Stimulated activated CD4-positive, alpha-beta T cell treated with anti-CD3 and anti-CD28 coated beads, Interleukin-15, amount 100 ng/mL, for 48 hours (primary cell): Measurements from ENCODE around the gene ABLIM1.

Experiments
- DNase-seq, 2 donors: peaks; one replicate each; pipeline ENCODE4 v3.0.0-alpha.2; 2020; ENCODE audit warnings: low read depth in 2 of 2

The ABLIM1 gene

GRCh38 chr10:114408968-114409444 is 249.1 kb downstream of the ABLIM1 start:
- DNase-seq: no peak

- DNase-seq: no peak
These were observed 249.7 kb downstream of the ABLIM1 start for GRCh38 chr10:114408112-114408967.

GRCh38 chr10:114406455-114406854 is 251.6 kb downstream of the ABLIM1 start:
- no peak for DNase-seq

- DNase-seq: no peak
These were observed 253.1 kb downstream of the ABLIM1 start for GRCh38 chr10:114405011-114405350.

- no peak for DNase-seq
These were observed 253.7 kb downstream of the ABLIM1 start, which contains the start of gene AFAP1L2 for GRCh38 chr10:114404171-114405010. TSS of gene AFAP1L2 (minus strand) at chr10:114404502. CDS start at chr10:114404455, 47 bp downstream.

GRCh38 chr10:114403541-114404161 is 254.4 kb downstream of the ABLIM1 start:
- no peak for DNase-seq

GRCh38 chr10:114402871-114403540 is 255.1 kb downstream of the ABLIM1 start:
- no peak for DNase-seq

- DNase-seq: no peak
These were observed 255.8 kb downstream of the ABLIM1 start for GRCh38 chr10:114402233-114402632.

- DNase-seq: no peak
These were observed 256.8 kb downstream of the ABLIM1 start for GRCh38 chr10:114401195-114401791.

- DNase-seq: no peak
These were observed 258.0 kb downstream of the ABLIM1 start for GRCh38 chr10:114400091-114400490.

- no peak for DNase-seq
These were observed 258.5 kb downstream of the ABLIM1 start for GRCh38 chr10:114399576-114399975.

GRCh38 chr10:114398587-114399331 is 259.3 kb downstream of the ABLIM1 start:
- no peak for DNase-seq

- DNase-seq: no peak
These were observed 260.4 kb downstream of the ABLIM1 start for GRCh38 chr10:114397651-114398145.

- no peak for DNase-seq
These were observed 261.6 kb downstream of the ABLIM1 start for GRCh38 chr10:114396464-114396863.

- no peak for DNase-seq
These were observed 262.6 kb downstream of the ABLIM1 start for GRCh38 chr10:114395366-114396022.

- no peak for DNase-seq
These were observed 263.5 kb downstream of the ABLIM1 start for GRCh38 chr10:114394531-114394930.

GRCh38 chr10:114393886-114394285 is 264.2 kb downstream of the ABLIM1 start:
- DNase-seq: no peak

- no peak for DNase-seq
These were observed 264.6 kb downstream of the ABLIM1 start for GRCh38 chr10:114393482-114393881.

- DNase-seq: no peak
These were observed 265.8 kb downstream of the ABLIM1 start for GRCh38 chr10:114392112-114392835.
